Thyroid gland (tissue), 4 donors: ENCODE measurements around the gene GAK. TPM values are rescaled to one million over a fixed set of nuclear protein-coding genes. Genes with fewer than 3 reads are reported as not detected.

ENCODE experiments used
- DNase-seq, 2 donors: peaks; one replicate each; pipeline ENCODE4 v3.0.0-alpha.2; 2019
- H3K27ac ChIP-seq, 3 donors: fragments of 200-600 bp; sonication (generic); 1 replicate in 2 of 3; 2 replicates in 1 of 3; pipeline ENCODE4 v1.5.1; 2016 to 2019; ENCODE audit warnings: mild to moderate bottlenecking in 1 of 3, moderate library complexity in 1 of 3
- H3K27me3 ChIP-seq: fragments of 200-600 bp; sonication (generic); one replicate; pipeline ENCODE4 v1.5.1; 2019
- H3K36me3 ChIP-seq, 2 donors: fragments of 200-600 bp; sonication (generic); one replicate each; pipeline ENCODE4 v1.5.1; 2016 to 2019
- H3K4me1 ChIP-seq, 2 donors: fragments of 200-600 bp; sonication (generic); one replicate each; pipeline ENCODE4 v1.5.1; 2017 to 2019
- H3K4me3 ChIP-seq, 3 donors: fragments of 200-600 bp; sonication (generic); replicated peaks in 1 of 3; 1 replicate in 2 of 3; 2 replicates in 1 of 3; pipeline ENCODE4 v1.5.1; 2016; ENCODE audit warnings: mild to moderate bottlenecking in 1 of 3
- H3K9me3 ChIP-seq: fragments of 200-600 bp; sonication (generic); one replicate; pipeline ENCODE4 v1.5.1; 2017
- CTCF ChIP-seq, 6 experiments: fragments of 200-600 bp in 3 of 6; fragments of 450-650 bp in 3 of 6; sonication (generic) in 3 of 6; IDR thresholded peaks; one replicate each; pipeline ENCODE4 v1.5.1; 2016 to 2019; ENCODE audit warnings: antibody characterized with exemption in 6 of 6, mild to moderate bottlenecking in 2 of 6, inconsistent platforms in 1 of 6, moderate library complexity in 1 of 6
- POLR2A ChIP-seq, 2 donors: fragments of 450-650 bp; IDR thresholded peaks; one replicate each; pipeline ENCODE4 v1.6.1; 2017; ENCODE audit warnings: antibody characterized with exemption in 2 of 2, mild to moderate bottlenecking in 2 of 2, moderate library complexity in 1 of 2
- WGBS, 2 donors: methylation state at CpG; one replicate each; pipeline ENCODE4 v1.1.5; 2017; 5-methylcytosine and 5-hydroxymethylcytosine counted together
- intact Hi-C: fragments of 100-400 bp; cut with DNase I; formaldehyde crosslinking; loops from one replicate; pipeline ENCODE4 v1.15.1; 2023
- total RNA-seq, 4 donors: library from RNA; depleted of rRNA; stranded (reverse); fragments of >200 nt; gene quantifications; one replicate each; pipeline ENCODE4 v1.2.3, GENCODE V29; 2016

GAK gene
- total RNA-seq, 4 donors from 2014 or later: 86.4 to 184 (median 153) TPM

GRCh38 chr4:907103-907400 lies 25.1 kb downstream of the GAK start:
- Histone ChIP-seq H3K27ac (no peak overlapping the region), H3K4me1 (no peaks in the 10 kb centered on the region), H3K9me3 (no peaks in the 10 kb centered on the region), H3K27me3 (no peaks in the 10 kb centered on the region), H3K4me3 (no peak overlapping the region), H3K36me3 (peaks cover 8 to 21% of the 10 kb centered on the region in 2 donors)
- no peak for DNase-seq
- WGBS, 2 donors: 98% methylated on average over 6 of the region's 7 CpGs; no CpG with 5 or more reads in 1 of the 2 donors
- intact Hi-C loops: no loop called here
- TF ChIP-seq CTCF (IDR thresholded peaks at IDR 0.05): no peak
- no peak for TF ChIP-seq POLR2A (IDR thresholded peaks at IDR 0.05)

GRCh38 chr4:906339-907102 lies 25.6 kb downstream of the GAK start:
- peaks cover 6 to 16% of the 10 kb centered on the region in 2 donors for H3K36me3 ChIP-seq
- TF ChIP-seq POLR2A (IDR thresholded peaks at IDR 0.05) (no peak), CTCF (IDR thresholded peaks at IDR 0.05) (no peak)
- no peaks in the 10 kb centered on the region for H3K9me3 ChIP-seq
- no peaks in the 10 kb centered on the region for H3K4me1 ChIP-seq
- 97 to 98% methylated on average over 16 to 20 of the region's 20 CpGs for WGBS, 2 donors
- no peaks in the 10 kb centered on the region for H3K27me3 ChIP-seq
- intact Hi-C loops: no loop called here
- no peak for DNase-seq
- no peak overlapping the region for H3K4me3 ChIP-seq
- H3K27ac ChIP-seq: no peak overlapping the region

GRCh38 chr4:905485-906338 lies 26.4 kb downstream of the GAK start:
- 97 to 98% methylated on average over 43 to 49 of the region's 49 CpGs for WGBS, 2 donors
- DNase-seq: no peak
- H3K27ac ChIP-seq: no peak overlapping the region
- H3K27me3 ChIP-seq: no peaks in the 10 kb centered on the region
- H3K9me3 ChIP-seq: no peaks in the 10 kb centered on the region
- H3K4me3 ChIP-seq: no peak overlapping the region
- H3K4me1 ChIP-seq: no peaks in the 10 kb centered on the region
- intact Hi-C loops: no loop called here
- H3K36me3 ChIP-seq: peaks cover 0 to 8% of the 10 kb centered on the region in 2 donors
- TF ChIP-seq POLR2A (IDR thresholded peaks at IDR 0.05) (no peak), CTCF (IDR thresholded peaks at IDR 0.05) (no peak)

GRCh38 chr4:903066-904046 lies 28.8 kb downstream of the GAK start:
- intact Hi-C loops: no loop called here
- H3K27me3 ChIP-seq: no peaks in the 10 kb centered on the region
- no peaks in the 10 kb centered on the region for H3K9me3 ChIP-seq
- H3K36me3 ChIP-seq: peaks cover 0 to 6% of the 10 kb centered on the region in 2 donors
- no peak for DNase-seq
- TF ChIP-seq CTCF (IDR thresholded peaks at IDR 0.05) (no peak), POLR2A (IDR thresholded peaks at IDR 0.05) (no peak)
- 89 to 96% methylated on average over 29 to 41 of the region's 42 CpGs for WGBS, 2 donors
- H3K27ac ChIP-seq: no peak overlapping the region
- H3K4me3 ChIP-seq: no peak overlapping the region
- H3K4me1 ChIP-seq: no peaks in the 10 kb centered on the region
